Left ventricle myocardium superior (tissue), 1 donor: ENCODE results near the gene CENPVL3. TPM values are rescaled to one million over a fixed set of nuclear protein-coding genes. Genes with fewer than 3 reads are reported as not detected.
"Not testable (repeated sequence)": the region's sequence is repeated elsewhere in the genome, so short reads cannot be mapped to it uniquely, and the experiment has no call there.

Source experiments
- ATAC-seq: fragments of 200-7000 bp; cut with Tn5 transposase; one replicate; pipeline ENCODE4 v1.9.1; 2020; ENCODE audit warnings: mild to moderate bottlenecking, moderate library complexity
- DNase-seq: peaks from one replicate; pipeline ENCODE4 v3.0.0-alpha.2; 2020
- intact Hi-C: fragments of 100-400 bp; cut with micrococcal nuclease; formaldehyde crosslinking; loops from one replicate; pipeline ENCODE4 v1.11.0; 2022
- long read RNA-seq: library from polyadenylated mRNA; unstranded; transcript quantifications from one replicate; pipeline ENCODE4 v2.0.0, GENCODE V29; 2021
- total RNA-seq: library from RNA; stranded (reverse); fragmentation: NEBNext Ultra II Directional; extraction: Animal tissue kit (Norgen Biotek cat#: 25700); gene quantifications from one replicate; pipeline ENCODE4 v1.2.1, GENCODE V29; 2021
- donor health status: DM: no; HTN: yes; CAD: no; lungs with severe emphysema.

The CENPVL3 gene
- not detected for total RNA-seq
- long read RNA-seq, result 0 reads

- intact Hi-C loops, DNase-seq, ATAC-seq: not testable (repeated sequence)
These were observed at the start of gene CENPVL3 for GRCh38 chrX:51618241-51619155. Gene CENPVL3 (minus strand): TSS chrX:51618912. CDS start chrX:51618873, 39 bp downstream.

DNA sequence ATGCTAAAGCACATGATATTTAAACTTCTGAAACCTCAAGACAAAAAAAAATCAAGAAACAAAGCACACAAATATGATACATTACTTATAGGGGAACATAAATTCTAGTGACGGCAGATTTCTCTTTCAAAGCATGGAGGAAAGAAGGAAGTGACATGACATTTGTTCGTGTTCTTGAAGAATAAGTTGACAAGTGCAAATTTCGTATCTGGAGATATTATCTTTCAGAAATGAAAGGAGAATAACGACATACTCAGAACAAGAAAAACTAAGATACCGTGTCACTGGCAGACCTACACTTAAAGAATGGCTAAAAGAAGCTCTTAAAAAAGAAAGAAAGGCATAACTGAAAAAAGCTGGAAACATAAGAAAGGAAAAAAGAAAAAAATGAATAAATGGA lies 47.3 kb upstream of the CENPVL3 start:
- no peak for DNase-seq
- intact Hi-C loops, result no loop called here
- no peak for ATAC-seq

DNA sequence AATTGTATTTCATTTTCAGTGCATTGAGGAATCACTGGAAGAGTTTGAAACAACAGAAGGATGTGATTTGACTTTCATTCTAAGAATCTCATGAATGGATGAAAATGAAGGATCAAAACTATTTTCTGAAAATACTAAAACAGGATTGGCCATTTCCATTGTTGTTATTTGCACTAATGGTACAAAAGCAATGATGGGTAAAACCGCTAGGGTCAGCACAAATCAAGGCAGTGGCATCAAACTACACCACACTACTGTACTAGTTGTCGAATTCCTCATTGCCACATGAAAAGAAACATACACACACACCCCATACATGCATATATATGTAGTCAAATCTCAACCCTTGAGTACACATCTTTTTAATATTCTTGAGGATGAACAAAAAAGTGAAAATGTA lies 24.7 kb upstream of the CENPVL3 start:
- ATAC-seq (no peak), DNase-seq (no peak)
- intact Hi-C loops, result no loop called here

- ATAC-seq (no peak), DNase-seq (no peak)
- intact Hi-C loops, result no loop called here
These were observed 22.8 kb upstream of the CENPVL3 start for GRCh38 chrX:51641421-51642021.

DNA sequence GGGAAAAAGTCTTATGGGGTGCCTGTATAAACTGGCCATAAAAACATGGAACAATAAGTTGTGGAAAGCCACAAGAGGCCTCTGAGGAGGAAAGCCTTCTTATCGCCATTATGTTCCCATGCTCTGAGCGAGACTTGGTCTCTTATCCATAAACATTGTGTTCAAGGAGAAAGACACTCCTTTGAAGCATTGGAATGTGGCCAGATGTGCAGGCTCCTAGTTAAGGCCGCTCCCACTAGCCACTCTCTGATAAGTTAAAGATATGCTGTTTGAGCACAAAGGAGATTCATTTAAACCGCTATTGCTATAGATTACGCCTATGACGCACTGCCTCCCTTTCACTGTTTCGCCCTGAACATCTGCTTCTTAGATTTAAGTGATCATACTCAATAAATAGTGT lies 17.8 kb upstream of the CENPVL3 start:
- intact Hi-C loops, DNase-seq, ATAC-seq: not testable (repeated sequence)

- no peak for DNase-seq
- intact Hi-C loops, result no loop called here
- no peak for ATAC-seq
These were observed 4.2 kb downstream of the CENPVL3 start for GRCh38 chrX:51614353-51615012.

DNA sequence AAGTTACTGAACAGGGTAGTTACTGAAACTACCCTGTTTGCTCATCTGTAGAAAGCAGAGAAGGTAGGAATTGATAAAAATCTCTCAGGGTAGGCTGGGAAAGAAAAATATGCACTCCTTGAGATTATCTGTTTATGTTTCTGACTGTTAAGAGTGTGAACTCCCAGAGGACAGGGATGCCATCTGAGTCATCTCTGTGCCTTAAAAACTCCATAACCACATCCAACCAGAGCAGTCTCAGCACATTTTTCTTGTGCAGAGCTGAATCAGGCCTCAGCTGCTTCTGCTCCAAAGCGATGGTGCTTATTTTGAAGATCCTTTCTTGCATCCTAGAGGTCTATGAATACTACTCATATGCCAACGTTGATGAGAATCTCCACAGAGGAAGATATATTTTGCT lies 9.9 kb downstream of the CENPVL3 start:
- DNase-seq, result no peak
- ATAC-seq, result no peak

GRCh38 chrX:51608126-51608525 lies 10.6 kb downstream of the CENPVL3 start:
- intact Hi-C loops, result no loop called here
- DNase-seq, result no peak
- ATAC-seq, result no peak

More for the DNA sequence above, 9.9 kb downstream of the CENPVL3 start:
- intact Hi-C loops, result no loop called here

GRCh38 chrX:51606446-51606845 lies 12.3 kb downstream of the CENPVL3 start:
- no peak for DNase-seq
- ATAC-seq, result no peak
- intact Hi-C loops, result no loop called here

DNA sequence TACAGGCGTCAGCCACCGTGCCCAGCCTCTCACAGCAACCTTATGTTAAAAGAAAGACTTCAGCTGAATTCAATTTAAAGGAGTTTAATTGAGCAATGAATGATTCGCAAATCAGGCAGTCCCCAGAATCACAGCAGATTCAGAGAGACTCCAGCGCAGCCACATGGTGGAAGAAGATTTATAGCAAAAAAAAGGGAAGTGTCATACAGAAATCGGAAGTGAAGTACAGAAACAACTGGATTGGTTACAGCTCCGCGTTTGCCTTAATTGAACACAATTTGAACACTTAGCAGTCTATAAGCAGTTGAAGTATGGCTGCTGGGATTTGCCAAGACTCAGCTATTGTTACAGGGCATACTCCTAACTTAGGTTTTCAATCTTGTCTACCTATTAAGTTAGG lies 19.8 kb downstream of the CENPVL3 start:
- intact Hi-C loops, result no loop called here
- DNase-seq, result no peak
- ATAC-seq, result no peak

DNA sequence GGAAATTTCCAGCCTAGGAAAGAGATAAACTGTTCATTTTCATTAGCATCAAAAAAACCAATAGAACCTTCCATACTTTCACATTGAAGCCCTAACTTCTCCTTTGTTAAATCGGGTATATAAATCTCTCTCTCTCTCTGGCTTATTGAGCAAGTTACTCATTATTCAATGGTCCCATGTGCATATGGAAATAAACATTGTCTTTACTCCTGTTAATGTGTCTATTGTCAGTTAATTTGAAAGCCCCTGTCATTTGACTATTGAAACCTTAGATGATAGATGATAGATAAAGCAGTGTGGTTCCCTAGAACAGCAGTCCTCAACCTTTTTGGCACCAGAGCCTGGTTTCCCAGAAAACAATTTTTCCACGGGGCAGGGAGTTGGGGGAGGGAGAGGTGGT lies 46.8 kb downstream of the CENPVL3 start:
- DNase-seq (no peak), ATAC-seq (no peak)
- intact Hi-C loops, result no loop called here

DNA sequence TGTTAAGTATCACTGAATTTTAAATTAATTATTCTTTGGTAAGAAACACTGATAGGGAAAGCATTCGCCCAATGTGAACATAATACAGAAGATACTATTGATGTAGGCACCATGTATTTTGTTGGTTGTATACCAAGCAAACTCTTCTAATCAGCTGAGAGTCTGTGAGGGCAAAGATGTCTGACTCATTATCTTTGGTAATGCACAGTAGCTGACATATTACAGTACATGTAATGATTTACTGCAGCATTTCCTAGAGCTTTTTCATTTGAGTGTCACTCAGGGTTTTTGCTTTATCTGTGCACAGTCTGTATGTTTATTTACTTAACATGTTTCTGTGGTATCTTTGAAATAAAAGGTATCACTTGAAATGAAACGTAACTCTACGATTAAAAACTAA lies 49.2 kb downstream of the CENPVL3 start:
- intact Hi-C loops, result no loop called here
- no peak for ATAC-seq
- DNase-seq, result no peak

GRCh38 chrX:51568586-51568985 lies 50.1 kb downstream of the CENPVL3 start:
- no peak for DNase-seq
- no peak for ATAC-seq
- intact Hi-C loops, result no loop called here

Other genes starting within 250 kb of the CENPVL3 start
- 0.10 TPM for gene NUDT11, start 122.3 kb downstream of the CENPVL3 start, total RNA-seq
- gene CENPVL2, start 63.9 kb upstream of the CENPVL3 start, total RNA-seq, result not detected
- gene CENPVL1, start 91.6 kb upstream of the CENPVL3 start, total RNA-seq, result not detected
- 8.5 TPM for gene GSPT2, start 124.5 kb upstream of the CENPVL3 start, total RNA-seq